Naive B cell (primary cell): ENCODE results near the gene DNMT3A. TPM values are rescaled to one million over a fixed set of nuclear protein-coding genes. Genes with fewer than 3 reads are reported as not detected.

Experiments used
- ATAC-seq, 2 donors: fragments of 150-1000 bp; cut with Tn5 transposase; 2 replicates each; pipeline ENCODE4 v1.10.0; 2021; ENCODE audit warnings: low read depth in 2 of 2, mild to moderate bottlenecking in 2 of 2, moderate library complexity in 2 of 2
- DNase-seq: peaks from one replicate; pipeline ENCODE4 v3.0.0; 2022
- H3K27ac Mint-ChIP-seq, 6 donors: one replicate each; pipeline ENCODE4 v1.8.0; 2020 to 2022; ENCODE audit warnings: mild to moderate bottlenecking in 6 of 6, mixed read lengths in 6 of 6, moderate library complexity in 5 of 6, inconsistent platforms in 2 of 6
- H3K27me3 Mint-ChIP-seq, 3 donors: one replicate each; pipeline ENCODE4 v1.8.0; 2021 to 2022; ENCODE audit warnings: mixed read lengths in 3 of 3, mild to moderate bottlenecking in 1 of 3
- H3K36me3 Mint-ChIP-seq, 2 donors: one replicate each; pipeline ENCODE4 v1.8.0; 2020 to 2022; ENCODE audit warnings: mixed read lengths in 2 of 2, inconsistent platforms in 1 of 2, mild to moderate bottlenecking in 1 of 2
- H3K4me1 Mint-ChIP-seq, 3 donors: one replicate each; pipeline ENCODE4 v1.8.0; 2020 to 2022; ENCODE audit warnings: mixed read lengths in 3 of 3, inconsistent platforms in 1 of 3, mild to moderate bottlenecking in 1 of 3, moderate library complexity in 1 of 3
- H3K4me3 Mint-ChIP-seq, 8 donors: one replicate each; pipeline ENCODE4 v1.8.0; 2020 to 2022; ENCODE audit warnings: mild to moderate bottlenecking in 8 of 8, mixed read lengths in 8 of 8, moderate library complexity in 8 of 8, inconsistent platforms in 2 of 8
- H3K9me3 Mint-ChIP-seq, 7 donors: one replicate each; pipeline ENCODE4 v1.8.0; 2020 to 2022; ENCODE audit warnings: mixed read lengths in 7 of 7, mild to moderate bottlenecking in 5 of 7, inconsistent platforms in 2 of 7, moderate library complexity in 1 of 7
- polyA plus RNA-seq, 6 donors: library from polyadenylated mRNA; unstranded; fragments of 300-500 nt; fragmentation: Illumina TruSeq; gene quantifications; one replicate each; pipeline ENCODE4 v1.2.3, GENCODE V29; 2021; ENCODE audit warnings: low read depth in 6 of 6

The DNMT3A gene
- polyA plus RNA-seq, 6 donors from 2014 or later: 7.3 to 14.0 (median 8.5) TPM

- H3K4me1 Mint-ChIP-seq: peaks cover 16 to 21% (median 17%) of the 10 kb centered on the region in 3 donors
- no peak for ATAC-seq
Measured at GRCh38 chr2:25255745-25256487, 85.8 kb downstream of the DNMT3A start.

GRCh38 chr2:25254961-25255360 lies 86.8 kb downstream of the DNMT3A start:
- ATAC-seq (no peak), DNase-seq (no peak)
- peak overlapping the region in 4 of 8 donors; percentile 43 to 84 (median 68) for H3K4me3 Mint-ChIP-seq
- H3K36me3 Mint-ChIP-seq: peaks cover 0 to 11% of the 10 kb centered on the region in 2 donors
- no peaks in the 10 kb centered on the region for H3K9me3 Mint-ChIP-seq
- no peaks in the 10 kb centered on the region for H3K27me3 Mint-ChIP-seq
- peaks cover 24 to 30% (median 25%) of the 10 kb centered on the region in 3 donors for H3K4me1 Mint-ChIP-seq
- peak overlapping the region in 2 of 6 donors; percentile 53 to 74 for H3K27ac Mint-ChIP-seq

More at GRCh38 chr2:25255745-25256487, 85.8 kb downstream of the DNMT3A start:
- Mint-ChIP-seq H3K9me3 (no peaks in the 10 kb centered on the region), H3K4me3 (peak overlapping the region in 1 of 8 donors; percentile 84), H3K27ac (peak overlapping the region in 2 of 6 donors; percentile 28 to 31), H3K27me3 (no peaks in the 10 kb centered on the region), H3K36me3 (peaks cover 0 to 11% of the 10 kb centered on the region in 2 donors)
- no peak for DNase-seq

- Mint-ChIP-seq H3K27me3 (no peaks in the 10 kb centered on the region), H3K4me1 (peaks cover 27 to 37% (median 35%) of the 10 kb centered on the region in 3 donors), H3K36me3 (peaks cover 0 to 11% of the 10 kb centered on the region in 2 donors), H3K4me3 (peak overlapping the region; percentile 66 to 92 (median 77)), H3K27ac (peak overlapping the region in 5 of 6 donors; percentile 42 to 80 (median 70)), H3K9me3 (no peaks in the 10 kb centered on the region)
- ATAC-seq: no peak
- DNase-seq: no peak
Measured at GRCh38 chr2:25253153-25253626, 88.5 kb downstream of the DNMT3A start.

- H3K4me3 Mint-ChIP-seq: peak overlapping the region; percentile 72 to 93 (median 85)
- no peaks in the 10 kb centered on the region for H3K9me3 Mint-ChIP-seq
- no peaks in the 10 kb centered on the region for H3K27me3 Mint-ChIP-seq
- peaks cover 27 to 37% (median 35%) of the 10 kb centered on the region in 3 donors for H3K4me1 Mint-ChIP-seq
- ATAC-seq (peak; percentile 64 to 70), DNase-seq (peak; percentile 56)
- peaks cover 0 to 11% of the 10 kb centered on the region in 2 donors for H3K36me3 Mint-ChIP-seq
- H3K27ac Mint-ChIP-seq: peak overlapping the region in 4 of 6 donors; percentile 58 to 79 (median 72)
Measured at GRCh38 chr2:25252291-25253152, 89.2 kb downstream of the DNMT3A start.

GRCh38 chr2:25251422-25252273 lies 90.1 kb downstream of the DNMT3A start:
- ATAC-seq: peak; percentile 64 to 66

GRCh38 chr2:25251071-25251421 lies 90.7 kb downstream of the DNMT3A start:
- no peak for DNase-seq
- peak overlapping the region in 5 of 6 donors; percentile 65 to 92 (median 75) for H3K27ac Mint-ChIP-seq
- no peaks in the 10 kb centered on the region for H3K27me3 Mint-ChIP-seq
- peaks cover 27 to 35% (median 35%) of the 10 kb centered on the region in 3 donors for H3K4me1 Mint-ChIP-seq
- peak overlapping the region; percentile 79 to 94 (median 88) for H3K4me3 Mint-ChIP-seq
- ATAC-seq: peak; percentile 29 to 34
- H3K36me3 Mint-ChIP-seq: peaks cover 6 to 8% of the 10 kb centered on the region in 2 donors
- H3K9me3 Mint-ChIP-seq: no peaks in the 10 kb centered on the region

More at GRCh38 chr2:25251422-25252273, 90.1 kb downstream of the DNMT3A start:
- peaks cover 27 to 37% (median 35%) of the 10 kb centered on the region in 3 donors for H3K4me1 Mint-ChIP-seq
- H3K36me3 Mint-ChIP-seq: peaks cover under 1 to 11% of the 10 kb centered on the region in 2 donors
- peak overlapping the region; percentile 79 to 94 (median 88) for H3K4me3 Mint-ChIP-seq
- peak overlapping the region in 5 of 6 donors; percentile 57 to 92 (median 75) for H3K27ac Mint-ChIP-seq
- H3K27me3 Mint-ChIP-seq: no peaks in the 10 kb centered on the region
- peak; percentile 55 for DNase-seq
- H3K9me3 Mint-ChIP-seq: no peaks in the 10 kb centered on the region

GRCh38 chr2:25250331-25251070 lies 91.2 kb downstream of the DNMT3A start:
- no peaks in the 10 kb centered on the region for H3K27me3 Mint-ChIP-seq
- DNase-seq: peak; percentile 36
- peak overlapping the region; percentile 79 to 94 (median 88) for H3K4me3 Mint-ChIP-seq
- ATAC-seq: peak; percentile 31 to 37
- H3K9me3 Mint-ChIP-seq: no peaks in the 10 kb centered on the region
- H3K4me1 Mint-ChIP-seq: peaks cover 27 to 35% (median 34%) of the 10 kb centered on the region in 3 donors
- peaks cover 7 to 11% of the 10 kb centered on the region in 2 donors for H3K36me3 Mint-ChIP-seq
- H3K27ac Mint-ChIP-seq: peak overlapping the region; percentile 13 to 94 (median 82)

- H3K4me1 Mint-ChIP-seq: peaks cover 25 to 35% (median 32%) of the 10 kb centered on the region in 3 donors
- peaks cover 5 to 11% of the 10 kb centered on the region in 2 donors for H3K36me3 Mint-ChIP-seq
- H3K27me3 Mint-ChIP-seq: no peaks in the 10 kb centered on the region
- H3K4me3 Mint-ChIP-seq: peak overlapping the region in 4 of 8 donors; percentile 84 to 93 (median 89)
- peak overlapping the region in 4 of 6 donors; percentile 39 to 73 (median 54) for H3K27ac Mint-ChIP-seq
- ATAC-seq (no peak), DNase-seq (no peak)
- no peaks in the 10 kb centered on the region for H3K9me3 Mint-ChIP-seq
Measured at GRCh38 chr2:25249785-25250184, 91.9 kb downstream of the DNMT3A start.

- DNase-seq (no peak), ATAC-seq (no peak)
- Mint-ChIP-seq H3K27ac (peak overlapping the region in 1 of 6 donors; percentile 17), H3K4me1 (peaks cover 16 to 30% (median 23%) of the 10 kb centered on the region in 3 donors), H3K4me3 (peak overlapping the region in 1 of 8 donors; percentile 15), H3K9me3 (no peaks in the 10 kb centered on the region), H3K36me3 (peaks cover 0 to 11% of the 10 kb centered on the region in 2 donors), H3K27me3 (no peaks in the 10 kb centered on the region)
Measured at GRCh38 chr2:25247792-25248512, 93.8 kb downstream of the DNMT3A start.

- Mint-ChIP-seq H3K27ac (no peak overlapping the region), H3K4me1 (peaks cover 16 to 26% (median 19%) of the 10 kb centered on the region in 3 donors), H3K27me3 (no peaks in the 10 kb centered on the region), H3K4me3 (peak overlapping the region in 1 of 8 donors; percentile 18), H3K9me3 (no peaks in the 10 kb centered on the region), H3K36me3 (peaks cover 0 to 20% of the 10 kb centered on the region in 2 donors)
- DNase-seq: no peak
- ATAC-seq: no peak
Measured at GRCh38 chr2:25246558-25247290, 95.0 kb downstream of the DNMT3A start.

- H3K4me1 Mint-ChIP-seq: peaks cover 16 to 19% (median 16%) of the 10 kb centered on the region in 3 donors
- H3K9me3 Mint-ChIP-seq: no peaks in the 10 kb centered on the region
- no peak for DNase-seq
- no peak overlapping the region for H3K4me3 Mint-ChIP-seq
- H3K36me3 Mint-ChIP-seq: peaks cover 0 to 27% of the 10 kb centered on the region in 2 donors
- no peak for ATAC-seq
- no peaks in the 10 kb centered on the region for H3K27me3 Mint-ChIP-seq
- H3K27ac Mint-ChIP-seq: peak overlapping the region in 1 of 6 donors; percentile 61
Measured at GRCh38 chr2:25246001-25246400, 95.7 kb downstream of the DNMT3A start.
